Ishikawa (cell line): Measurements from ENCODE around the gene JMJD8.

Experiments used
- CEBPB ChIP-seq: IDR thresholded peaks from 2 replicates; pipeline ENCODE4 v1.6.1; 2012
- CREB1 ChIP-seq: IDR thresholded peaks from 2 replicates; pipeline ENCODE4 v1.6.1; 2012; ENCODE audit warnings: low read depth
- EGR1 ChIP-seq: IDR thresholded peaks from 2 replicates; pipeline ENCODE4 v1.6.1; 2012
- EP300 ChIP-seq: IDR thresholded peaks from 2 replicates; pipeline ENCODE4 v1.6.1; 2012; ENCODE audit warnings: borderline replicate concordance
- FOXM1 ChIP-seq: IDR thresholded peaks from 2 replicates; pipeline ENCODE4 v1.6.1; 2012; ENCODE audit warnings: low read depth, borderline replicate concordance
- NFIC ChIP-seq: IDR thresholded peaks from 2 replicates; pipeline ENCODE4 v1.6.1; 2012
- RAD21 ChIP-seq: IDR thresholded peaks from 2 replicates; pipeline ENCODE4 v1.6.1; 2012; ENCODE audit warnings: low read depth
- TAF1 ChIP-seq: IDR thresholded peaks from 2 replicates; pipeline ENCODE4 v1.6.1; 2012; ENCODE audit warnings: low read depth, mild to moderate bottlenecking
- TCF12 ChIP-seq: IDR thresholded peaks from 2 replicates; pipeline ENCODE4 v1.6.1; 2012; ENCODE audit warnings: low read depth
- TEAD4 ChIP-seq: IDR thresholded peaks from 2 replicates; pipeline ENCODE4 v1.6.1; 2012
- USF1 ChIP-seq: IDR thresholded peaks from 2 replicates; pipeline ENCODE4 v1.6.1; 2012
- YY1 ChIP-seq: IDR thresholded peaks from 2 replicates; pipeline ENCODE4 v1.6.1; 2012; ENCODE audit warnings: low read depth
- ZBTB7A ChIP-seq: IDR thresholded peaks from 2 replicates; pipeline ENCODE4 v1.6.1; 2012; ENCODE audit warnings: low read depth
- TF ChIP-seq, protein P1 (sequence below): IDR thresholded peaks from 2 replicates; pipeline ENCODE4 v1.6.1; 2012
- TF ChIP-seq, protein P2 (sequence below): IDR thresholded peaks from 2 replicates; pipeline ENCODE4 v1.6.1; 2012; ENCODE audit warnings: low read depth, mild to moderate bottlenecking

Gene JMJD8

DNA sequence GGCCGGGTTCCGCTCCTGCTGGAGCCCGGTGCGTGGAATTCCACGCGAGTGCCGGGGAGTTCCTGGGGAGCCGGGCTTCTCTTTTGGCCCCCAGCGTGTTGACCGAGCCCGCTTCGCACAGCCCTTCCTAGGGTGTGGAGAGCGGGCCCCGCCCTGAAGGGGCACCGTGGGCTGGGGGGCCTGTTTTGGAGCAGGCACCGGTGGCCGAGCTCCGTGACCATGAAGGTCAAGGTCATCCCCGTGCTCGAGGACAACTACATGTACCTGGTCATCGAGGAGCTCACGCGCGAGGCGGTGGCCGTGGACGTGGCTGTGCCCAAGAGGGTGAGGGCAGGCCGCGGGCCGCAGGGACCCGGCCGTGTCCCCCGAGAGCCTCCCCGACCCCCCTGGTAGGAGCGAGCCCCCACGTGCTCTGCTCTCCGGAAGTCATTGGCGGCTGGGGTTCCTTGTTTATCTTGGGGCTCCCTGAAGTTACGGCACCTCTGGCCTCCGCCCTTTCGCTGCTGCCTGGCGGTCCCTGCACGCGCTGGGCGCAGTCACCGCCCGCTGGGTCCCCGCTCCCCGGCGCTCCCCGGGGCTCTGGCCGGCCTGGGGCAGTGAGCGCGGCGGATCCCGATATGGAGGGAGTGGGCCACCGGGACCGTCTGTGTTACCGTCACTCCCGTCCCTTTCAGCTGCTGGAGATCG lies 43.3 kb upstream of the JMJD8 start:
- TF ChIP-seq EGR1 (no peak), ZBTB7A (0 out of 2 replicates have a peak, but pooled peaks have one; percentile 22), USF1 (peak; percentile 31; the same call in 1 of the 2 replicates)
- TF ChIP-seq, protein P1, sequence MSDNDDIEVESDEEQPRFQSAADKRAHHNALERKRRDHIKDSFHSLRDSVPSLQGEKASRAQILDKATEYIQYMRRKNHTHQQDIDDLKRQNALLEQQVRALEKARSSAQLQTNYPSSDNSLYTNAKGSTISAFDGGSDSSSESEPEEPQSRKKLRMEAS = peak; percentile 38; the same call in 1 of the 2 replicates

- TF ChIP-seq USF1 = peak; percentile 56
- no peak for TF ChIP-seq EGR1
- TF ChIP-seq TCF12 = no peak
- TF ChIP-seq ZBTB7A = 0 out of 2 replicates have a peak, but pooled peaks have one; percentile 13
- TF ChIP-seq YY1 = no peak
- TF ChIP-seq TAF1 = no peak; the same call in 1 of the 2 replicates
- TF ChIP-seq NFIC = no peak
- TF ChIP-seq TEAD4 = no peak
- TF ChIP-seq, protein P2, sequence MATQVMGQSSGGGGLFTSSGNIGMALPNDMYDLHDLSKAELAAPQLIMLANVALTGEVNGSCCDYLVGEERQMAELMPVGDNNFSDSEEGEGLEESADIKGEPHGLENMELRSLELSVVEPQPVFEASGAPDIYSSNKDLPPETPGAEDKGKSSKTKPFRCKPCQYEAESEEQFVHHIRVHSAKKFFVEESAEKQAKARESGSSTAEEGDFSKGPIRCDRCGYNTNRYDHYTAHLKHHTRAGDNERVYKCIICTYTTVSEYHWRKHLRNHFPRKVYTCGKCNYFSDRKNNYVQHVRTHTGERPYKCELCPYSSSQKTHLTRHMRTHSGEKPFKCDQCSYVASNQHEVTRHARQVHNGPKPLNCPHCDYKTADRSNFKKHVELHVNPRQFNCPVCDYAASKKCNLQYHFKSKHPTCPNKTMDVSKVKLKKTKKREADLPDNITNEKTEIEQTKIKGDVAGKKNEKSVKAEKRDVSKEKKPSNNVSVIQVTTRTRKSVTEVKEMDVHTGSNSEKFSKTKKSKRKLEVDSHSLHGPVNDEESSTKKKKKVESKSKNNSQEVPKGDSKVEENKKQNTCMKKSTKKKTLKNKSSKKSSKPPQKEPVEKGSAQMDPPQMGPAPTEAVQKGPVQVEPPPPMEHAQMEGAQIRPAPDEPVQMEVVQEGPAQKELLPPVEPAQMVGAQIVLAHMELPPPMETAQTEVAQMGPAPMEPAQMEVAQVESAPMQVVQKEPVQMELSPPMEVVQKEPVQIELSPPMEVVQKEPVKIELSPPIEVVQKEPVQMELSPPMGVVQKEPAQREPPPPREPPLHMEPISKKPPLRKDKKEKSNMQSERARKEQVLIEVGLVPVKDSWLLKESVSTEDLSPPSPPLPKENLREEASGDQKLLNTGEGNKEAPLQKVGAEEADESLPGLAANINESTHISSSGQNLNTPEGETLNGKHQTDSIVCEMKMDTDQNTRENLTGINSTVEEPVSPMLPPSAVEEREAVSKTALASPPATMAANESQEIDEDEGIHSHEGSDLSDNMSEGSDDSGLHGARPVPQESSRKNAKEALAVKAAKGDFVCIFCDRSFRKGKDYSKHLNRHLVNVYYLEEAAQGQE = no peak
- TF ChIP-seq CEBPB = no peak
- TF ChIP-seq CREB1 = no peak
These were observed 42.5 kb upstream of the JMJD8 start, which contains the start of the genes CCDC78 and HAGHL for GRCh38 chr16:726438-727290. CCDC78 (minus strand) TSS chr16:726443; CDS start chr16:726367, 76 bp downstream. HAGHL (plus strand) TSS chr16:727106; CDS start chr16:727510, 404 bp downstream.

GRCh38 chr16:726188-726437 lies 42.0 kb upstream of the JMJD8 start:
- no peak for TF ChIP-seq EGR1
- no peak; the same call in 1 of the 2 replicates for TF ChIP-seq TAF1
- no peak for TF ChIP-seq RAD21
- no peak for TF ChIP-seq TCF12
- no peak for TF ChIP-seq ZBTB7A
- TF ChIP-seq TEAD4 = no peak
- no peak for TF ChIP-seq YY1
- TF ChIP-seq FOXM1 = no peak
- TF ChIP-seq, protein P2 = no peak
- TF ChIP-seq CEBPB = no peak
- no peak for TF ChIP-seq USF1
- no peak for TF ChIP-seq NFIC
- TF ChIP-seq, protein P1 = no peak
- no peak for TF ChIP-seq EP300
- TF ChIP-seq CREB1 = no peak

DNA sequence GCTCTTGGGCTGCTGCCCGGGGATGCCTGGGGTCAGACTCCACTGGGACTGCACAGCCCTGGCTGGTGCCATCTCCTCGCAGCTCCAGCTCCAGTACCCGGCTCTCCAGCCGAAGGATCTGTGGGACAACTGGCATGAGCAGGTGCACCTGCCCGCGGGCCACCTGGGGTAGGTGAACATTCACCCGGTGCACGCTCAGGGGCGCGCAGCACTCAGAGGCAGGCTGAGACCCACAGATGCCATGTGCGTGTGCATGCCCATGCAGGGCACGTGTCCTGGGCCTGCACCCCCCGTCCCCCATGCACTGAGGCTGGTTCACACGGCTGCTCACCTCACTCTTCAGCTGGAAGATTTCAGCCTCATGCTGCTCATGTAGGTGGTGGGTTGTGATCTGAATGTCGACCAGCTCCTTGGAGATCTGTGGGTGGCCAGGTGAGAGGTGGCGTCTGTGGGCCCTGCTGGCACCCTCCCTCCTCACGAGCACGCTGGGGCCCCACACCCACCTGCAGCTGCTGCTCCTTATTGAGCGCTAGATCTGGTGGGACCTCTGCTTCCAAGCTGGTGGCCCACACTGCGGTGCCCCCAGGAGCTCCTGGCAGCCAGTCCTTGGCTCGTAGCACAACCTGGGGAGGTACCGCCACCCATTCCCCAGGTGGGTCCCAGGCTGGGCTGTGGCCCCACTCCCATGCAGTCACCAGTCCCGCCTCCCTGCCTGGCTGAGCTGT lies 41.5 kb upstream of the JMJD8 start:
- TF ChIP-seq FOXM1 (no peak), YY1 (no peak), TCF12 (no peak), EP300 (no peak), CREB1 (no peak), TAF1 (no peak), ZBTB7A (no peak), TEAD4 (no peak)

DNA sequence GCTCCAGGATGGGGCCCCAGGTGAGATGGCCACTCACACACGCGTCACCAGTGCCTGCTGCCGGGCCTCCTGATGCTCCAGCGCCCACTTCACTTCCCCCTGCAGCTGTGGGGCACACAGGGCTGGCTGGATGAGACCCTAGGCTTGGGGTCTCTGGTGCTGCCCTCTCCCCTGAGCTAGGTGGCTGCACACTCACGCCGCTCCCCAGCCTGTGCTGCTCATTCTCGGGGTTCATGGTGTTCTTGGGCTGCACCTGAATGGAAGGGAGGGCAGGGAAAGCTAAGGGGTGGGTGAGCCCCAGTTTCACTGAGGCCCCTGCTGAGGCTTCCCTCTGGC lies 40.9 kb upstream of the JMJD8 start:
- no peak for TF ChIP-seq RAD21
- no peak for TF ChIP-seq USF1
- TF ChIP-seq CEBPB = no peak
- TF ChIP-seq EP300 = no peak
- TF ChIP-seq EGR1 = no peak
- no peak for TF ChIP-seq TEAD4
- TF ChIP-seq, protein P2 = no peak
- no peak for TF ChIP-seq CREB1
- no peak for TF ChIP-seq TCF12
